ENCODE measurements around the gene HBA2. TPM values are rescaled to one million over a fixed set of nuclear protein-coding genes. Genes with fewer than 3 reads are reported as not detected.
"Not testable (repeated sequence)": the region's sequence is repeated elsewhere in the genome, so short reads cannot be mapped to it uniquely, and the experiment has no call there.

Gene HBA2
- total RNA-seq, 2 experiments from 2014 or later: not detected

DNA sequence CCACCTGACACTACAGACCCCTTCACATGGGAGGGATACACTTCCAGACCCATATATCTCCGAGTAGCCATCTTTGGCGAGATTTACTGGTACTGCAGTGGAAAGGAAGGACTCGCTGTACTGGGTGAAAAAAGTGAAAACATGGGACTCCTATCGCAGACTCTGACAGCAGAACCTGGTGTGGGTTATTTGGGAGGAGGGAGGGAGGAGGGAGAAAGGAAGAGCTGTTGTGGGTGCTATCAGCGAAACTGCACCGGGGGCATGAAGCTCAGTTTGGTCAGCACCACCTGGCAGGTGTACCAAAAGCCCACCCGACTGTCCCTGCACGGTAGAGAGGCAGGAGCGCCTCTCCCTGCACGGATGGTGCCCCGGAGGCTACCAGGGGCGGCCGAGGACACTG is 12.5 kb downstream of the HBA2 start:
- POLR2A ChIA-PET: no interaction called here
- CTCF ChIA-PET: interaction anchor here (0.5 to 1.0 kb wide), 2 partner anchors 13 to 78 kb away, joined by 3 to 6 read pairs; no protein-coding TSS in a partner anchor

DNA sequence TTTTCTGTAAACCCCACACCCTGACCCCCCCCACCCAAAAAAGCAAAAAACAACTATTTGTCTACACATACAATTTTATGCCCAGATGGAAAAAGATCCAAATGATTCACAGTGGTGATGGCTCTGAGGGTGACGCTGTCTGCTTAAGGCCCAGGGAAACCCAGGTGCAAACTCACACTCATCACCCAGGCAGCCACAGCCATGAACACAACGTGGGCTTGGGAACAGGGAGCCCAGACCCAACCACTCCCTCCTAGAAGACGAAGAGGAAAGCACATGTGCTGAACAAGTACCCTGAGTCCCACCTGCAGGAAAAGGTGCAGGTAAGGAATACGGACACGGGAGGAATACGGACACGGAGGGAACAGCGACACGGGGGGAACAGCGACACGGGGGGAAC is 13.0 kb downstream of the HBA2 start:
- POLR2A ChIA-PET: no interaction called here
- CTCF ChIA-PET: interaction anchor here (0.5 to 1.0 kb wide), 2 partner anchors 12 to 79 kb away, joined by 3 to 6 read pairs; no protein-coding TSS in a partner anchor

DNA sequence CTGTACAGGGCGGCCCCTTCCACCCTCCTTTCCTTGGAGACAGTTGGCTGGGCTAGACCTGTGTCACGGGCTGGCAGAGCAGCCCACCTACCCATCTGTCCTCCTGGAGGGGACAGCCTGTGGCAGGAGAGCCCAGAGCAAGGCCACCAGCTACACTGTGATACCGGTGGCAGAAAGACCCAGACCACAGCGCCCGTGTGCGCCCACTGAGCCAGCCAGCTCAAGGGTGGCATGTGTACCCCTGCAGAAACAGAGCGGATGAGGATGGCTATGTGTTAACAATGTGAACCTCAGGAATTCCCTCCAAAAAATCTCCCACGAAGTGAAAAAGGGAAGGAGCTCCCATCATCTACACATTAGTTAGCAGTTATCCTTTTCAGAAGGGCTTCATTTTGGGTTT is 14.7 kb downstream of the HBA2 start:
- CTCF ChIA-PET: interaction anchor here (1.0 kb wide), 1 partner anchor 9 kb away, joined by 3 read pairs; no protein-coding TSS in a partner anchor
- POLR2A ChIA-PET: no interaction called here

DNA sequence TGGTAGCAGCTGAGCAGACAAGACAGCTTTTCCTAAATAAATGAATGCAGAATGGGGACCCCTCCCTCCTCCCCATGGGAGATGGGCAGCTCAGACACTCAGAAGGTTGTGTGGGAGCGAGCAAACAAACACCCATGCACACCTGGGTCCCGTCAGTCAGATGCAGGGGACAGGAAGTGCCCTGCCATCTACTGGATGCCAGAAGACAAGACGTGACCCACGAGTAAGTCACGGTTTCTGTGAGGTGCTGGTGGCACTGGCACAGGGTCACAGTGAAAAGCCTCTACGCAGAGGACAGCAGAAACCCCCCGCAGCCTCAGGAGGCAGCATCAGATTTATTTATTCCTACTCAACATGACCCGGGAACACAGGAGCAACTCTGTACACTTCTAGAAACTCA is 16.0 kb downstream of the HBA2 start:
- POLR2A ChIA-PET: no interaction called here
- CTCF ChIA-PET: interaction anchor here (1.1 kb wide), 1 partner anchor 22 kb away, joined by 3 read pairs; no protein-coding TSS in a partner anchor

DNA sequence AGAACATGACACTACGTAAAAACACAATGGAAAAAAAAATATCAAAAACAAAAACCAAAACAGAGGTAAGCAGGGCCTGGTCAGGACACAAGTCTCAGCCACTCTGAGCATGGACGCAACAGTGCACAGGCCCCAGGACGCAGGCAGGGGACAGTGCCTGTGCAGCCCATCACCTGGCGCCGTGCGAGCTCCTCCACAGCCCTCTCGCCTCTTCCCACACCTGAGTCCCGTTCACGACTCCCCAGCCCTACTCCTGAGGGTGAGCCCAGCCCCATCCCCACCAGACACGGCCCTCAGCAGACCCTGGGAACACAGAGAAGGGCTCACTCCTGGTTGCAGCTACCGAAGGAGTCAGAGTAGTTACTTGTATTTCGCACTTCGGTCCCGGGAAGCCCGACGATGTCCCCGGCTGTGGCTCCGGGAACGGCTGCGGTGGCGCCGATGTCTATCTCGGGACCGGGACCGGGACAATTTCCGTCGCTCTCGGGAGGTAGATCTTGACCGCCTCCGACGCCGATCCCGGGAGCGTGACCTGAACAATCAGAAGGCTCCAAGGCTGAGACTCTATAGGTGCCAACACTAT is 17.0 kb downstream of the HBA2 start:
- POLR2A ChIA-PET: no interaction called here
- CTCF ChIA-PET: no interaction called here

DNA sequence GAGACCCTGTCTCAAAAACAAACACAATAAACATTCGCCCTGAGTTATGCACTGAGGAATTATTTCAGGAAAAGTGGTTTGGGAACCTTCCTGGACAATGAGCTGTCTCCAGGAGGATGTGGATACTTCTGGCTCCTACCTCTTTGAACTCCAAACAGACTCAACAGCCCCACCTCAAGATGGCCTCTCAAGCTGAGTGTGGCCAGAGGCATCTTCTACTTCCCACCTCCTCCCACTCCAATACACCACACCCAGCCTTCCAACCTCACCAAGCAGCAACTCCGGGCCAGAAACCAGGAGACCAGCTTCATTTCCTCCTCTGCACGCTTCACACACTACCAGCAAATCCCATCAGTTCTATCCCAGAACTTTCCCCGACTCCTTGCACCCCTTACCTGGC is 19.2 kb downstream of the HBA2 start:
- ChIA-PET POLR2A (no interaction called here), CTCF (interaction anchor here (1.5 to 2.0 kb wide), 3 partner anchors 10 to 95 kb away, joined by 5 to 8 read pairs (median 7); no protein-coding TSS in a partner anchor)

DNA sequence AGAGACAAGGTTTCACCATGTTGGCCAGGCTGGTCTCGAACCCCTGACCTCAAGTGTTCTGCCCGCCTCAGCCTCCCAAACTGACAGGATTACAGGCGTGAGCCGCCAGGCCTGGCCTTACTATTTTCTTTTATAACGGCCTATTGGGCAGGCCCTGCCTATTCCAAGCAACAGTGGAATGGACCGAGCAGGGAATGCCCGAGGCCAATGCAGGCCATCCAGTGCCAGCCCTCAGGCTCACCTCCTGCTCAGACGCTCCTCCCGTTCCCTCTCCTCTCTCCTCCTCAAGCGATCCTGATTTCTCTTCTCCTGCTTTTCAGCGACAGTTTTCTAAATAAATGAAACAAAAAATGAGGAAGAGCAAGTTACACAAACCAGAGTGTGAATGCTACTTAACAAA is 20.0 kb downstream of the HBA2 start:
- ChIA-PET CTCF (interaction anchor here (1.6 to 2.0 kb wide), 2 partner anchors 11 to 86 kb away, joined by 7 to 8 read pairs; no protein-coding TSS in a partner anchor), POLR2A (no interaction called here)

DNA sequence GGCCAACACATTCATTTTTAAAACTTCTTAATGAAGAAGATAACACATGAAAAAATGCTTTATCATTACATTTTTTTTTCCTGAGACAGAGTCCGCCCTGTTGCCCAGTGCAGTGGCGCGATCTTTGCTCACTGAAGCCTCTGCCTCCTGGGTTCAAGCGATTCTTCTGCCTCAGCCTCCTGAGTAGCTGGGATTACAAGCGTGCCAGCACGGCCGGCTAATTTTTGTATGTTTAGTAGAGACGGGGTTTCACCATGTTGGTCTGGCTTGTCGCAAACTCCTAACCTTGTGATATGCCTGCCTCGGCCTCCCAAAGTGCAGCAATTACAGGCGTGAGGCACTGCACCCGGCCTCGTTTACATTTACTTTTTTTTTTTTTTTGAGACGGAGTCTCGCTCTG is 20.8 kb downstream of the HBA2 start:
- CTCF ChIA-PET: interaction anchor here (0.5 to 2.0 kb wide), 2 partner anchors 12 to 66 kb away, joined by 4 to 8 read pairs; no protein-coding TSS in a partner anchor
- POLR2A ChIA-PET: no interaction called here

DNA sequence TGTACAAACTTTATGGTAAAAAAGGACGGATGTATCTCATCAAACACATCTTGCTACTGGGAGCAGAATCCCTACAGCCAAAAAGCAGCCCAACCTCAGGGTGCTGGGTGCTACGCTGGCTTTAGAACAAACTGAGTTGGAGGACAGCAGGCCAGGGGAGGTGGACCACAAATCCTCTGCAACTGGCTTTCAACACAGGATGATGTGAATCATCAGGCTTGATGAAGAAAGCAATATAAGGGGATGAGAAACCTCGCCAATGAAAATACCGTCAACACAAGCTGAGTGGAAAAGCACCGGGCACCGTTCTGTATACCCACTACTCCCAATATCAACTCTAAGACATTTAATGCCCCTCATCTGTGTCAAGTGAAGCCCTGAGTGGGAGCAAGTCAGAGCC is 21.8 kb downstream of the HBA2 start:
- CTCF ChIA-PET: interaction anchor here (1.3 to 1.8 kb wide), 2 partner anchors 13 to 88 kb away, joined by 3 to 8 read pairs; no protein-coding TSS in a partner anchor

DNA sequence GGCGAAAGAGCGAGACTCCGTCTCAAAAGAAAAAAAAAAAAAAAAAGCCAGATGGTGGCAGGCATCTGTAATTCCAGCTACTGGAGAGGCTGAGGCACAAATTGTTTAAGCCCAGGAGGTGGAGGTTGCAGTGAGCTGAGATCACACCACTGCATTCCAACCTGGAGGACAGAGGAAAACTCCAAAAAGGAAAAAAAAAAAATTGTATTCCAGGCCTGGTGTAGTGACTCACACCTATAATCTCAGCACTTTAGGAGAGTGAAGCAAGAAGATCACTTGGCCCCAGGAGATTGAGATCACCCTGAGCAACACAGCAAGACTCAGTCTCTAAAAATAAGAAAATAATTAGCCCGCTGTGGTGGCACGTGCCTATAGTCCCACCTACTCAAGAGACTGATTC is 27.7 kb downstream of the HBA2 start:
- POLR2A ChIA-PET: no interaction called here
- CTCF ChIA-PET: interaction anchor here (0.6 to 0.7 kb wide), 2 partner anchors 41 to 398 kb away, joined by 3 read pairs; no protein-coding TSS in a partner anchor

More for the DNA sequence above, 21.8 kb downstream of the HBA2 start:
- POLR2A ChIA-PET: interaction anchor here (0.6 kb wide), 1 partner anchor 28 kb away, joined by 4 read pairs; no protein-coding TSS in a partner anchor

DNA sequence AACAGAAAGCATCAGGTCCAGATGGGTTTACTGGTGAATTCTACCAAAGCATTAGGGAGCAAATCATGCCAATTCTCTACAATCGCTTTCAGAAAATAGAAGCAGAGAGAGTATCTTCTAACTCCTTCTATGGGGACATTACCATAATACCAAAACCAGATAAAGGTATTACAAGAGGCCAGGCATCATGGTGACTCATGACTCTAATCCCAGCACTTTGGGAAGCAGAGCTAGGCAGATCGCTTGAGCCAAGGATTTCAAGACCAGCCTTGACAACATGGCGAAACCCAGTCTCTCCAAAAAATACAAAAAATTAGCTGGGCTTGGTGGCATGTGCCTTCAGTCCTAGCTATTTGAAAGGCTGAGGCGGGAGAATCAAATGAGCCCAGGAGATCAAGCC is 30.6 kb downstream of the HBA2 start:
- ChIA-PET POLR2A (interaction anchor here (0.5 kb wide), 1 partner anchor 385 kb away, joined by 6 read pairs; no protein-coding TSS in a partner anchor), CTCF (no interaction called here)

DNA sequence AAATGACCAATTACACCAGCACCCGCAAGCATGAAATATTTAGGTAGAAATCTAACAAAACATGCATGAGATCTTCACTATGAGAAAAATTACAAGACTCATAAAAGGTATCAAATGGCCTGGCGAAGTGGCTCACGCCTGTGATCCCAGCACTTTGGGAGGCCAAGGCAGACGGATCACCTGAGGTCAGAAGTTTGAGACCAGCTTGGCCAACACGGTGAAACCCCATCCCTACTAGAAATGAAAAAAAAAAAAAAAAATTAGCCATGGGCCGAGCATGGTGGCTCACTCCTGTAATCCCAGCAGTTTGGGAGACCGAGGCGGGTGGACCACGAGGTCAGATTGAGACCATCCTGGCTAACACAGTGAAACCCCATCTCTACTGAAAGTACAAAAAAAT is 31.4 kb downstream of the HBA2 start:
- ChIA-PET POLR2A (interaction anchor here (0.5 kb wide), 1 partner anchor 384 kb away, joined by 6 read pairs; no protein-coding TSS in a partner anchor), CTCF (interaction anchor here (0.6 kb wide), 1 partner anchor 20 kb away, joined by 6 read pairs; no protein-coding TSS in a partner anchor)

DNA sequence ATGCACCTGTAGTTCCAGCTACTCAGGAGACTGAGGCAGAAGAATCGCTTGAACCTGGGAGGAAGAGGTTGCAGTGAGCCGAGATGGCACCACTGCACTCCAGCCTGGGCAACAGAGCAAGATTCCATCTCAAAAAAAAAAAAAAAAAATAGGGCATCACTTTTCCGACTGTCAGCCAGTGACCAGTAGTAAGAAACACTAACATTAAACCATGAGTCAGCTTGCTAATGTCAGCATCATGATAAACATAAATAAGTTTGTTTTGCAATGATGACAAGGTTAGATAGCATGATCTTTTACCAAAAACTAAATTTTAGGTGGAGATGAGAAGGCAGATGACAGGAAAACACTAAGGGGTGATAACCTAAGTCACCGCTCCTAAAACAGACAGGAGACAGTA is 36.7 kb downstream of the HBA2 start:
- CTCF ChIA-PET, POLR2A ChIA-PET: not testable (repeated sequence)

DNA sequence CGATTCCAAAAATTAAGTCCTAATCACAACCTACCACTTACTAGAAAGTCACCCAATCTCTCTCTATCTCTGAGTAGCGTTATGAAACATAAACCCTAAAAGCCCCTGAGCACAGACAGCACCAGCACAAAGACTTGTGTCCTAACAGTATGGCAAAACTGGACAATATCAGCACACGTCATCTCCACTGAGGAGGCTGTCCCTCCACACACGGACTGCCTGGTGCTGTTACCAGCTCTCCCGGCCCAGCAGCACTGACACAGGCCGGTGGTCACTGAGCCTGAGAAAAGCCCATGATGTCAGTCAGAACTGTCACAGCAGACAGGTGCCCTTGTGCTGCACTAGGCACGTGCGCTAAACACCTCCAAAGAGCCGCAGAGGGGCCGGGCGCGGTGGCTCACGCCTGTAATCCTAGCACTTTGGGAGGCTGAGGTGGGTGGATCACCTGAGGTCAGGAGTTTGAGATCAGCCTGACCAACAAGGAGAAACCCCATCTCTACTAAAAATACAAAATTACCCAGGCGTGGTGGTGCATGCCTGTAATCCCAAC is 39.0 kb downstream of the HBA2 start:
- CTCF ChIA-PET: not testable (repeated sequence)

DNA sequence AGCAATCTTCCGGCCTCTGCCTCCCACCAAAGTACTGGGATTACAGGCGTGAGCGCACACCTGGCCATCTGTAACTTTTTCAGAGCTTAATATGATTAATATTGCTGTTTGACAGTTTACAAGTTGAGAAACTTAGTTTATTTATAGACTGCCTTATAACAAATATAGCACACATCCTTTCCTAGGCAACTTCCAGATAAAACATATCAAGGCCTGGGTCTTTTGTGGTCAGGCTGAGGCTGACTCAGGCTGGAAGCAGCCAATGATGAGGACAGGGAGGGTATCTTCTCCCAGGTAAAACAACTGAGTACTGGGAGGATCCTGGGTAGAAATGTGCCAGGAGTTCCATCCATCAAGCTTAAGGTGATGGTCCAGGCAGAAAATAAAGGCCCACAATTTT is 40.3 kb downstream of the HBA2 start:
- POLR2A ChIA-PET: no interaction called here
- CTCF ChIA-PET: interaction anchor here (0.5 kb wide), 1 partner anchor 15 kb away, joined by 3 read pairs; no protein-coding TSS in a partner anchor

More for the DNA sequence above, 39.0 kb downstream of the HBA2 start:
- POLR2A ChIA-PET: not testable (repeated sequence)

DNA sequence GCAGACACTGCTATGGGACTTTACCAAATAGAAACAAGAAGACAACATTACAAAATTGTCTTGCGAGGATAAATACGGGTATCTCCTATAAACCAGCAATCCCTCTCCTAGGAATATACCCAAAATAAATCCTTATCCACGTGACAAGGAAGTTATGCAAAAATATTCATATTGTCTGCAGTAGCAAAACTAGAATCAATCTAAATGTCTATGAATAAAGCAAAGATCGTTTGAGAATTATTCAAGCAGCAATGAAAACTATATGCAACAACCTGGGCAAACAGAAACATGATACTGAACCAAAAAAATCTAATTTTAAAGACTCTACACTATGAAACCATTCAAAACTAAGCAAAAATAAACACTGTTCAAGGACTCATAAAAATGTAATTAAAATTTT is 47.3 kb downstream of the HBA2 start:
- POLR2A ChIA-PET: no interaction called here
- CTCF ChIA-PET: interaction anchor here (1.0 kb wide), 1 partner anchor 40 kb away, joined by 3 read pairs; the partner anchor contains the start of gene HBQ1

Other genes with a start within 250 kb of the HBA2 start
- 10 to 100 TPM; 63.0 to 63.6 TPM for gene POLR3K, start 119.3 kb upstream of the HBA2 start, total RNA-seq
- gene SNRNP25, start 119.0 kb upstream of the HBA2 start, total RNA-seq: 100 to 1,000 TPM; 107 to 112 TPM
- gene RHBDF1, start 100.2 kb upstream of the HBA2 start, total RNA-seq: under 1 TPM in 1 of 2 experiments, not detected in 1; 0.32 TPM
- 10 to 100 TPM; 53.6 to 56.8 TPM for gene MPG, start 94.7 kb upstream of the HBA2 start, total RNA-seq
- gene NPRL3, start 34.2 kb upstream of the HBA2 start, total RNA-seq: 10 to 100 TPM; 49.4 to 49.6 TPM
- gene HBZ, start 20.2 kb upstream of the HBA2 start, total RNA-seq: not detected
- gene HBM, start 6.9 kb upstream of the HBA2 start, total RNA-seq: not detected
- gene HBA1, start 3.8 kb downstream of the HBA2 start, total RNA-seq: not detected
- gene HBQ1, start 7.6 kb downstream of the HBA2 start, total RNA-seq: 1 to 10 TPM in 1 of 2 experiments, not detected in 1; 1.3 TPM
- 10 to 100 TPM; 63.8 to 70.0 TPM for gene LUC7L, start 56.6 kb downstream of the HBA2 start, total RNA-seq
- 10 to 100 TPM; 20.6 to 21.8 TPM for gene FAM234A, start 61.9 kb downstream of the HBA2 start, total RNA-seq
- under 1 TPM in 1 of 2 experiments, not detected in 1; 0.08 TPM for gene RGS11, start 103.1 kb downstream of the HBA2 start, total RNA-seq
- not detected for gene ARHGDIG, start 107.7 kb downstream of the HBA2 start, total RNA-seq
- gene PDIA2, start 110.3 kb downstream of the HBA2 start, total RNA-seq: not detected
- 10 to 100 TPM; 24.7 to 25.6 TPM for gene AXIN1, start 179.8 kb downstream of the HBA2 start, total RNA-seq
- gene MRPL28, start 197.7 kb downstream of the HBA2 start, total RNA-seq: 10 to 100 TPM; 94.6 to 97.6 TPM
- gene PGAP6, start 209.1 kb downstream of the HBA2 start, total RNA-seq: 10 to 100 TPM; 33.9 to 36.9 TPM
- gene NME4, start 224.3 kb downstream of the HBA2 start, total RNA-seq: 10 to 100 TPM; 16.6 to 17.7 TPM
- gene DECR2, start 229.0 kb downstream of the HBA2 start, total RNA-seq: 10 to 100 TPM in 1 of 2 experiments, 1 to 10 TPM in 1; 8.2 to 10.2 TPM

Data from activated CD8-positive, alpha-beta memory T cell treated with anti-CD3 and anti-CD28 coated beads for 36 hours (primary cell).